SK-N-SH (cell line): ENCODE results near the gene PTGR2. TPM values are rescaled to one million over a fixed set of nuclear protein-coding genes. Genes with fewer than 3 reads are reported as not detected.

Experiments used
- CTCF ChIA-PET: fragments of 300-600, 350-600 bp; formaldehyde crosslinking; extraction: SDS; loops from one replicate; lab custom pipeline; 2021; lab: Yijun Ruan, JAX
- POLR2A ChIA-PET: fragments of 350-600 bp; sonication (Branson Sonifier 250); formaldehyde crosslinking; extraction: SDS; loops from one replicate; lab custom pipeline; 2020; ENCODE audit warnings: antibody characterized with exemption, inconsistent platforms; lab: Yijun Ruan, JAX
- DNase-seq: peaks from one replicate; pipeline ENCODE4 v3.0.0; 2012
- H2AFZ ChIP-seq: fragments of 200-600 bp; sonication (generic); 2 replicates; pipeline ENCODE4 v1.8.1; 2016; ENCODE audit warnings: antibody characterized with exemption, mild to moderate bottlenecking, low read depth
- H3F3A ChIP-seq: fragments of 200-600 bp; sonication (generic); replicated peaks from 2 replicates; pipeline ENCODE3; 2016; ENCODE audit warnings: antibody characterized with exemption, mild to moderate bottlenecking; ENCODE audit not compliant: insufficient read depth
- H3K27ac ChIP-seq, 2 experiments: fragments of 200-500 bp in 1 of 2; fragments of 200-600 bp in 1 of 2; sonication (Bioruptor generic) in 1 of 2; sonication (generic), shearing (Covaris generic) in 1 of 2; 2 replicates each; pipeline versions ENCODE4 v1.5.1 to v1.6.1; 2014 to 2016; ENCODE audit warnings: low read depth in 2 of 2, inconsistent platforms in 1 of 2, low read length in 1 of 2, mild to moderate bottlenecking in 1 of 2, mixed read lengths in 1 of 2
- H3K27me3 ChIP-seq: fragments of 200-600 bp; sonication (generic), shearing (Covaris generic); 2 replicates; pipeline ENCODE4 v1.6.1; 2016; ENCODE audit warnings: mixed run types; ENCODE audit not compliant: insufficient read depth
- H3K36me3 ChIP-seq, 2 experiments: fragments of 200-500 bp in 1 of 2; fragments of 200-600 bp in 1 of 2; sonication (Bioruptor generic) in 1 of 2; sonication (generic) in 1 of 2; replicated peaks in 1 of 2; 2 replicates each; pipeline versions ENCODE3 to v1.5.1; 2014 to 2016; ENCODE audit warnings: low read length in 1 of 2, mild to moderate bottlenecking in 1 of 2; ENCODE audit not compliant: insufficient read depth in 2 of 2, control insufficient read depth in 1 of 2
- H3K4me1 ChIP-seq, 2 experiments: fragments of 200-500 bp in 1 of 2; fragments of 200-600 bp in 1 of 2; sonication (Bioruptor generic) in 1 of 2; sonication (generic), shearing (Covaris generic) in 1 of 2; 2 replicates each; pipeline versions ENCODE4 v1.5.1 to v1.6.1; 2014 to 2016; ENCODE audit warnings: low read depth in 1 of 2, low read length in 1 of 2, mixed run types in 1 of 2; ENCODE audit not compliant: insufficient read depth in 2 of 2, control insufficient read depth in 1 of 2
- H3K4me2 ChIP-seq: fragments of 200-600 bp; sonication (generic), shearing (Covaris generic); 2 replicates; pipeline ENCODE4 v1.6.1; 2017; ENCODE audit warnings: mixed run types
- H3K4me3 ChIP-seq, 2 experiments: fragments of 200-500 bp in 1 of 2; fragments of 200-600 bp in 1 of 2; sonication (Bioruptor generic) in 1 of 2; sonication (generic), shearing (Covaris generic) in 1 of 2; 2 replicates each; pipeline versions ENCODE4 v1.5.1 to v1.8.1; 2014 to 2016; ENCODE audit warnings: low read depth in 2 of 2, inconsistent platforms in 1 of 2, low read length in 1 of 2, mild to moderate bottlenecking in 1 of 2, mixed read lengths in 1 of 2, moderate library complexity in 1 of 2
- H3K79me2 ChIP-seq: fragments of 200-600 bp; sonication (generic); 2 replicates; pipeline ENCODE4 v1.8.1; 2017; ENCODE audit warnings: mild to moderate bottlenecking; ENCODE audit not compliant: insufficient read depth
- H3K9ac ChIP-seq: fragments of 200-600 bp; sonication (generic); 2 replicates; pipeline ENCODE4 v1.6.1; 2017; ENCODE audit warnings: mixed run types
- H3K9me2 ChIP-seq: fragments of 200-600 bp; sonication (generic); 2 replicates; pipeline ENCODE4 v1.6.1; 2017; ENCODE audit warnings: mixed run types
- H3K9me3 ChIP-seq: fragments of 200-600 bp; sonication (generic); 2 replicates; pipeline ENCODE4 v1.6.1; 2017; ENCODE audit warnings: mixed run types, mild to moderate bottlenecking, moderate library complexity
- H4K20me1 ChIP-seq: fragments of 200-600 bp; sonication (generic); 2 replicates; pipeline ENCODE4 v1.6.1; 2017; ENCODE audit warnings: mild to moderate bottlenecking, mixed run types; ENCODE audit not compliant: insufficient read depth
- CHD2 ChIP-seq: fragments of 150-350 bp; IDR thresholded peaks from 2 replicates; pipeline ENCODE4 v1.6.1; 2018; ENCODE audit warnings: low read length; ENCODE audit not compliant: partially characterized antibody
- ELF1 ChIP-seq: IDR thresholded peaks from 2 replicates; pipeline ENCODE4 v1.4.0; 2012
- FOSL2 ChIP-seq: IDR thresholded peaks from 2 replicates; pipeline ENCODE4 v1.4.0; 2012; ENCODE audit warnings: low read depth, mild to moderate bottlenecking, moderate library complexity, borderline replicate concordance
- FOXJ3 ChIP-seq: sonication (generic); formaldehyde crosslinking; IDR thresholded peaks from 2 replicates; pipeline ENCODE4 v1.5.1; 2020; ENCODE audit warnings: mild to moderate bottlenecking, missing genetic modification reagents
- FOXM1 ChIP-seq: IDR thresholded peaks from 2 replicates; pipeline ENCODE4 v1.4.0; 2012; ENCODE audit warnings: low read depth, mild to moderate bottlenecking
- GABPA ChIP-seq: IDR thresholded peaks from 2 replicates; pipeline ENCODE4 v1.4.0; 2012; ENCODE audit warnings: low read depth, mild to moderate bottlenecking
- GATA2 ChIP-seq: sonication (generic); formaldehyde crosslinking; IDR thresholded peaks from 2 replicates; pipeline ENCODE4 v1.5.0; 2020; ENCODE audit warnings: mild to moderate bottlenecking, missing genetic modification reagents
- MEF2A ChIP-seq: IDR thresholded peaks from 2 replicates; pipeline ENCODE4 v1.4.0; 2012; ENCODE audit warnings: low read depth, borderline replicate concordance
- MXI1 ChIP-seq: IDR thresholded peaks from 2 replicates; pipeline ENCODE4 v1.6.1; 2012; ENCODE audit warnings: mild to moderate bottlenecking, low read depth, low read length, improper control_type of control experiment
- NRF1 ChIP-seq: IDR thresholded peaks from 2 replicates; pipeline ENCODE4 v1.6.1; 2012; ENCODE audit warnings: low read depth, mild to moderate bottlenecking, low read length
- RFX5 ChIP-seq: IDR thresholded peaks from 2 replicates; pipeline ENCODE4 v1.6.1; 2012; ENCODE audit warnings: mild to moderate bottlenecking, improper control_type of control experiment, low read length
- SMC3 ChIP-seq: IDR thresholded peaks from 2 replicates; pipeline ENCODE4 v1.6.1; 2012; ENCODE audit warnings: low read depth, low read length, improper control_type of control experiment
- TAF1 ChIP-seq: IDR thresholded peaks from 2 replicates; pipeline ENCODE4 v1.6.1; 2012; ENCODE audit warnings: low read depth, mild to moderate bottlenecking, low read length, moderate library complexity, borderline replicate concordance
- TCF12 ChIP-seq: IDR thresholded peaks from 2 replicates; pipeline ENCODE4 v1.4.0; 2012
- USF1 ChIP-seq: IDR thresholded peaks from 2 replicates; pipeline ENCODE4 v1.4.0; 2012; ENCODE audit warnings: low read depth, borderline replicate concordance
- USF2 ChIP-seq: fragments of 150-350 bp; IDR thresholded peaks from 2 replicates; pipeline ENCODE4 v1.6.1; 2017; ENCODE audit warnings: antibody characterized with exemption, low read length, low read depth, borderline replicate concordance
- YY1 ChIP-seq: IDR thresholded peaks from 2 replicates; pipeline ENCODE4 v1.4.0; 2012; ENCODE audit warnings: low read depth, mild to moderate bottlenecking
- WGBS: methylation state at CpG from one replicate; pipeline ENCODE4 v1.1.6; 2017; ENCODE audit warnings: low lambda C conversion rate; 5-methylcytosine and 5-hydroxymethylcytosine counted together
- polyA plus RNA-seq, 3 experiments: library from polyadenylated mRNA; depleted of rRNA; stranded (reverse); fragments of >200 nt; gene quantifications; 2 replicates each; pipeline ENCODE4 v1.2.3, GENCODE V29; 2012
- TF ChIP-seq, protein P1 (sequence below): fragments of 200-600 bp; sonication (generic); IDR thresholded peaks from 2 replicates; pipeline ENCODE4 v1.6.1; 2017; ENCODE audit warnings: antibody characterized with exemption, mild to moderate bottlenecking, moderate library complexity
- TF ChIP-seq, protein P2 (sequence below): fragments of 150-350 bp; IDR thresholded peaks from 2 replicates; pipeline ENCODE4 v1.6.1; 2016; ENCODE audit warnings: mild to moderate bottlenecking, low read depth, low read length

Gene PTGR2
- polyA plus RNA-seq, 1 of the 3 experiments (the other 2 are of a cell fraction) = 7.1 TPM

GRCh38 chr14:73909681-73910080 lies 58.0 kb downstream of the PTGR2 start:
- Histone ChIP-seq H2AFZ (no peak overlapping the region), H4K20me1 (no peaks in the 10 kb centered on the region), H3F3A (peaks cover 20% of the 10 kb centered on the region), H3K9ac (no peak overlapping the region), H3K36me3 (peaks cover 69 to 81% of the 10 kb centered on the region in 2 experiments), H3K4me3 (no peak overlapping the region), H3K9me3 (no peaks in the 10 kb centered on the region), H3K27me3 (no peaks in the 10 kb centered on the region), H3K79me2 (peaks cover 54% of the 10 kb centered on the region; the same call in 1 of the 2 replicates), H3K4me2 (no peak overlapping the region), H3K4me1 (no peaks in the 10 kb centered on the region), H3K27ac (no peak overlapping the region), H3K9me2 (no peaks in the 10 kb centered on the region)
- no peak for TF ChIP-seq CHD2
- TF ChIP-seq MEF2A = no peak
- CTCF ChIA-PET = interaction anchor here (1.2 kb wide), 1 partner anchor 35 kb away, joined by 3 read pairs; no protein-coding TSS in a partner anchor
- POLR2A ChIA-PET = no interaction called here
- WGBS = 94% methylated on average over 1 of the region's 1 CpG
- DNase-seq = no peak

- no peak overlapping the region for H2AFZ ChIP-seq
- peaks cover 66% of the 10 kb centered on the region for H3K79me2 ChIP-seq
- 0 out of 2 replicates have a peak, but pooled peaks cover 6% of the 10 kb centered on the region for H4K20me1 ChIP-seq
- H3K27ac ChIP-seq = no peak overlapping the region
- peaks cover 25% of the 10 kb centered on the region for H3F3A ChIP-seq
- no peak overlapping the region for H3K9ac ChIP-seq
- CTCF ChIA-PET = no interaction called here
- H3K4me1 ChIP-seq = no peaks in the 10 kb centered on the region
- H3K9me3 ChIP-seq = no peaks in the 10 kb centered on the region
- no peak for DNase-seq
- H3K4me3 ChIP-seq = no peak overlapping the region
- no peaks in the 10 kb centered on the region for H3K27me3 ChIP-seq
- 96% methylated on average over 3 of the region's 3 CpGs for WGBS
- peaks cover 46 to 69% of the 10 kb centered on the region in 2 experiments for H3K36me3 ChIP-seq
- POLR2A ChIA-PET = interaction anchor here (0.7 kb wide), 1 partner anchor 16 kb away, joined by 3 read pairs; no protein-coding TSS in a partner anchor
- H3K9me2 ChIP-seq = no peaks in the 10 kb centered on the region
- no peak overlapping the region for H3K4me2 ChIP-seq
- TF ChIP-seq GABPA (no peak), GATA2 (no peak), FOXJ3 (no peak), RFX5 (no peak), NRF1 (no peak), FOXM1 (no peak), SMC3 (no peak), USF2 (no peak), MXI1 (no peak), TAF1 (no peak)
Observed at GRCh38 chr14:73913256-73913655, 61.6 kb downstream of the PTGR2 start.

GRCh38 chr14:73916324-73916723 lies 64.7 kb downstream of the PTGR2 start:
- WGBS = 96% methylated on average over 6 of the region's 6 CpGs
- peaks cover 34 to 69% of the 10 kb centered on the region in 2 experiments for H3K36me3 ChIP-seq
- H3K4me3 ChIP-seq = no peak overlapping the region
- H2AFZ ChIP-seq = no peak overlapping the region
- no peak overlapping the region for H3K9ac ChIP-seq
- H4K20me1 ChIP-seq = 0 out of 2 replicates have a peak, but pooled peaks cover 6% of the 10 kb centered on the region
- H3K9me3 ChIP-seq = no peaks in the 10 kb centered on the region
- no peak overlapping the region for H3K4me2 ChIP-seq
- H3K79me2 ChIP-seq = peaks cover 70% of the 10 kb centered on the region
- peaks cover 8% of the 10 kb centered on the region for H3F3A ChIP-seq
- no peaks in the 10 kb centered on the region for H3K4me1 ChIP-seq
- POLR2A ChIA-PET = no interaction called here
- no peak for DNase-seq
- no peaks in the 10 kb centered on the region for H3K27me3 ChIP-seq
- no peaks in the 10 kb centered on the region for H3K9me2 ChIP-seq
- CTCF ChIA-PET = no interaction called here
- no peak overlapping the region for H3K27ac ChIP-seq
- TF ChIP-seq USF1 (no peak), TCF12 (no peak), ELF1 (no peak), GATA2 (no peak), RFX5 (no peak), FOSL2 (no peak), YY1 (no peak), MXI1 (no peak), MEF2A (no peak), FOXJ3 (no peak)
- TF ChIP-seq, protein P1, sequence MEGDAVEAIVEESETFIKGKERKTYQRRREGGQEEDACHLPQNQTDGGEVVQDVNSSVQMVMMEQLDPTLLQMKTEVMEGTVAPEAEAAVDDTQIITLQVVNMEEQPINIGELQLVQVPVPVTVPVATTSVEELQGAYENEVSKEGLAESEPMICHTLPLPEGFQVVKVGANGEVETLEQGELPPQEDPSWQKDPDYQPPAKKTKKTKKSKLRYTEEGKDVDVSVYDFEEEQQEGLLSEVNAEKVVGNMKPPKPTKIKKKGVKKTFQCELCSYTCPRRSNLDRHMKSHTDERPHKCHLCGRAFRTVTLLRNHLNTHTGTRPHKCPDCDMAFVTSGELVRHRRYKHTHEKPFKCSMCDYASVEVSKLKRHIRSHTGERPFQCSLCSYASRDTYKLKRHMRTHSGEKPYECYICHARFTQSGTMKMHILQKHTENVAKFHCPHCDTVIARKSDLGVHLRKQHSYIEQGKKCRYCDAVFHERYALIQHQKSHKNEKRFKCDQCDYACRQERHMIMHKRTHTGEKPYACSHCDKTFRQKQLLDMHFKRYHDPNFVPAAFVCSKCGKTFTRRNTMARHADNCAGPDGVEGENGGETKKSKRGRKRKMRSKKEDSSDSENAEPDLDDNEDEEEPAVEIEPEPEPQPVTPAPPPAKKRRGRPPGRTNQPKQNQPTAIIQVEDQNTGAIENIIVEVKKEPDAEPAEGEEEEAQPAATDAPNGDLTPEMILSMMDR = no peak
- TF ChIP-seq, protein P2, sequence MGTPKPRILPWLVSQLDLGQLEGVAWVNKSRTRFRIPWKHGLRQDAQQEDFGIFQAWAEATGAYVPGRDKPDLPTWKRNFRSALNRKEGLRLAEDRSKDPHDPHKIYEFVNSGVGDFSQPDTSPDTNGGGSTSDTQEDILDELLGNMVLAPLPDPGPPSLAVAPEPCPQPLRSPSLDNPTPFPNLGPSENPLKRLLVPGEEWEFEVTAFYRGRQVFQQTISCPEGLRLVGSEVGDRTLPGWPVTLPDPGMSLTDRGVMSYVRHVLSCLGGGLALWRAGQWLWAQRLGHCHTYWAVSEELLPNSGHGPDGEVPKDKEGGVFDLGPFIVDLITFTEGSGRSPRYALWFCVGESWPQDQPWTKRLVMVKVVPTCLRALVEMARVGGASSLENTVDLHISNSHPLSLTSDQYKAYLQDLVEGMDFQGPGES = no peak
